K562 (cell line): ENCODE data around the gene MAP1LC3A. TPM values are rescaled to one million over a fixed set of nuclear protein-coding genes. Genes with fewer than 3 reads are reported as not detected.

Source experiments
- CHD4 ChIP-seq: fragments of 200-600 bp; sonication (generic); IDR thresholded peaks from 3 replicates; pipeline ENCODE4 v1.6.1; 2012; ENCODE audit warnings: low read depth, mild to moderate bottlenecking, mixed read lengths, low read length, inconsistent platforms; ENCODE audit not compliant: insufficient read depth, insufficient replicate concordance, poor library complexity, severe bottlenecking
- CTBP1 ChIP-seq: fragments of 450-650 bp; IDR thresholded peaks from 2 replicates; pipeline ENCODE4 v1.6.1; 2016; ENCODE audit warnings: borderline replicate concordance
- E2F4 ChIP-seq: sonication (generic); formaldehyde crosslinking; IDR thresholded peaks from 2 replicates; pipeline ENCODE4 v1.8.0; 2022; ENCODE audit warnings: mild to moderate bottlenecking, low read depth, missing genetic modification reagents
- ETS2 ChIP-seq: IDR thresholded peaks from 2 replicates; pipeline ENCODE4 v1.6.1; 2016; ENCODE audit warnings: borderline replicate concordance, missing genetic modification characterization, mild to moderate bottlenecking, moderate library complexity, missing compliant biosample characterization; ENCODE audit not compliant: poor library complexity, severe bottlenecking
- GTF2F1 ChIP-seq: IDR thresholded peaks from 2 replicates; pipeline ENCODE4 v1.6.1; 2011; ENCODE audit warnings: low read depth, low read length, improper control_type of control experiment
- KDM1A ChIP-seq, 2 experiments: fragments of 450-650 bp; IDR thresholded peaks; 2 replicates each; pipeline ENCODE4 v1.6.1; 2016; ENCODE audit warnings: mild to moderate bottlenecking in 2 of 2
- MIER1 ChIP-seq: fragments of 450-650 bp; IDR thresholded peaks from 2 replicates; pipeline ENCODE4 v1.6.1; 2016; ENCODE audit warnings: antibody characterized with exemption, mild to moderate bottlenecking, low read depth
- MLLT1 ChIP-seq, 2 experiments: fragments of 450-650 bp; IDR thresholded peaks; 2 replicates each; pipeline ENCODE4 v1.6.1; 2016
- RBFOX2 ChIP-seq: fragments of 200-400 bp; formaldehyde crosslinking; IDR thresholded peaks from 2 replicates; pipeline ENCODE4 v1.6.1; 2017; ENCODE audit warnings: low read depth, mild to moderate bottlenecking, low read length, moderate library complexity
- RCOR1 ChIP-seq, 2 experiments: IDR thresholded peaks; 2 replicates each; pipeline ENCODE4 v1.6.1; 2012; ENCODE audit warnings: low read depth in 2 of 2, low read length in 2 of 2, borderline replicate concordance in 1 of 2, improper control_type of control experiment in 1 of 2
- SETDB1 ChIP-seq: IDR thresholded peaks from one replicate; pipeline ENCODE4 v1.6.1; 2012; ENCODE audit warnings: low read length, control low read depth, inconsistent platforms
- SPI1 ChIP-seq: IDR thresholded peaks from 2 replicates; pipeline ENCODE4 v1.6.1; 2011; ENCODE audit warnings: low read depth, low read length, control low read depth, borderline replicate concordance
- TOE1 ChIP-seq, 2 experiments: fragments of 450-650 bp in 1 of 2; sonication (generic) in 1 of 2; formaldehyde crosslinking in 1 of 2; IDR thresholded peaks; 2 replicates each; pipeline versions ENCODE4 v1.7.1 to v1.8.0; 2016 to 2022; ENCODE audit warnings: borderline replicate concordance in 2 of 2, mild to moderate bottlenecking in 2 of 2, antibody characterized with exemption in 1 of 2, inconsistent platforms in 1 of 2, low read depth in 1 of 2, missing genetic modification reagents in 1 of 2, moderate library complexity in 1 of 2
- ZBTB17 ChIP-seq: fragments of 450-650 bp; formaldehyde crosslinking; IDR thresholded peaks from 2 replicates; pipeline ENCODE4 v1.4.0; 2020; ENCODE audit warnings: mild to moderate bottlenecking
- ZNF121 ChIP-seq: sonication (generic); formaldehyde crosslinking; conservative IDR thresholded peaks from 2 replicates; pipeline ENCODE4 v1.8.0; 2022; ENCODE audit warnings: missing genetic modification reagents
- ZNF766 ChIP-seq: fragments of 200-800 bp; sonication (Bioruptor generic); conservative IDR thresholded peaks from 2 replicates; pipeline ENCODE4 v1.6.1; 2016; ENCODE audit warnings: missing genetic modification characterization, missing compliant biosample characterization
- polyA plus RNA-seq, 8 experiments: library from polyadenylated mRNA; depleted of rRNA in 4 of 8; stranded (reverse) in 5 of 8; unstranded in 3 of 8; fragments of >200 nt; fragmentation: Nextera tagmentation in 2 of 8; fragmentation: Illumina TruSeq in 1 of 8; extraction: Ambion mirVana in 2 of 8; extraction: Trizol in 1 of 8; gene quantifications; 2 replicates each; pipeline versions ENCODE4 v1.2.1 to v1.2.3, GENCODE V29; 2011 to 2014; ENCODE audit warnings: inconsistent platforms in 1 of 8, missing spikeins in 1 of 8
- total RNA-seq, 7 experiments: library from RNA; depleted of rRNA in 6 of 7; stranded (reverse); fragments of >200 nt in 6 of 7; fragmentation: Illumina TruSeq in 2 of 7; extraction: Trizol in 2 of 7; gene quantifications; 2 replicates each; pipeline versions ENCODE4 v1.2.1 to v1.2.3, GENCODE V29; 2011 to 2021; ENCODE audit warnings: low replicate concordance in 1 of 7
- TF ChIP-seq, protein P1 (sequence below): sonication (generic); formaldehyde crosslinking; IDR thresholded peaks from 2 replicates; pipeline ENCODE4 v1.9.0; 2022; ENCODE audit warnings: mild to moderate bottlenecking, missing genetic modification reagents
- TF ChIP-seq, protein P2 (sequence below), 2 experiments: IDR thresholded peaks; 2 replicates each; pipeline ENCODE4 v1.6.1; 2011; ENCODE audit warnings: borderline replicate concordance in 1 of 2, control low read depth in 1 of 2, low read depth in 1 of 2, low read length in 1 of 2, mild to moderate bottlenecking in 1 of 2, mixed read lengths in 1 of 2, moderate library complexity in 1 of 2; ENCODE audit not compliant: insufficient read depth in 1 of 2, insufficient read length in 1 of 2, poor library complexity in 1 of 2, severe bottlenecking in 1 of 2; ENCODE audit errors: extremely low read depth in 1 of 2
- TF ChIP-seq, protein P3 (sequence below): sonication (generic); formaldehyde crosslinking; IDR thresholded peaks from 2 replicates; pipeline ENCODE4 v1.4.0; 2020; ENCODE audit warnings: mild to moderate bottlenecking, missing genetic modification reagents

MAP1LC3A gene
- total and polyA plus RNA-seq, 9 of the 15 experiments (the other 6 are each of a cell fraction or from before 2014, with no cell fraction given) = 0.27 to 0.38 TPM; not detected in 7

DNA sequence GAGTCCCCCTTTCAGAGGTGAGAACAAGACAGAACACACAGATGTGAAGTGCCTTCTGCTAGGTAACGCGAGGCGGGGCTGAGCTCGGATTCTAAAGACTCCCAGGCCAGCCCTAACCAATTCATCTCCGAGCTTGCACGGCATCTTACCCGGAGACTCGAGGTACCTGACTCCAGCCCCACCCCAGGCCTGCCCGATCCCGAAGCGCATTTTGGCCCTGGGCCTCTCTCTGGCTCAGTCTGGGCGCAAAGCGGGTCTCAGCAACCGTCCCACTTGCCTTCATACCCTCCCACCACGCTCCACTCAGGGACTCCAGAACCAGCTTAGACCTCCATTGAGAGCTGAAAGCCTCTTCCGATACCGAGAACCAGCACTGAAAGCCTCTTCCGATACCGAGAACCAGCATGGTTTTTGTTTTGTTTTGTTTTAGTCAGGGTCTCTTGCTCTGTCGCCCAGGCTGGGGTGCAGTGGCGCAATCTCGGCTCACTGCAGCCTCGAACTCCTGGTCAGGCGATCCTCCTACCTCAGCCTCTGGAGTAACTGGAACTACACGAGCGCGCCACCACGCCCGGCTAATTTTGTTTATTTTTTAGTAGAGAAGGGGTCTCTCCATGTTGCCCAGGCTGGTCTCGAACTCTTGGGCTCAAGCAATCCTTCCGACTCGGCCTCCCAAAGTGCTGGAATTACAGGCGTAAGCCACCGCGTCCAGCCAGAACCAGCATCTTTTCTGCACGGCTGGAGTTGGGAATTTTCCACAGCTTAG lies 42.9 kb upstream of the MAP1LC3A start (continued):
- TF ChIP-seq ZNF766 (no peak; the same call in 1 of the 2 replicates), ETS2 (tag) (no peak), KDM1A (IDR thresholded peaks at IDR 0.05) (no peak), ZBTB17 (peak; percentile 99), MIER1 (no peak), RCOR1 (IDR thresholded peaks at IDR 0.05; ENCODE audit: borderline replicate concordance in 1 of 2, low read depth in 2 of 2, low read length in 2 of 2) (peak in 1 of 2 experiments; percentile 68; a peak in 1 of 4 replicates), TOE1 (IDR thresholded peaks at IDR 0.05; ENCODE audit: borderline replicate concordance) (0 out of 2 replicates have a peak, but pooled peaks have one; percentile 2), TOE1 (CRISPR knock-in tag; IDR thresholded peaks at IDR 0.05; ENCODE audit: borderline replicate concordance, low read depth) (no peak), CTBP1 (peak; percentile 78), MLLT1 (IDR thresholded peaks at IDR 0.05) (peak in 1 of 2 experiments; percentile 99; a peak in 2 of 4 replicates), SPI1 (no peak), E2F4 (CRISPR knock-in tag) (no peak), RBFOX2 (no peak), GTF2F1 (no peak), ZNF121 (CRISPR knock-in tag) (0 out of 2 replicates have a peak, but pooled peaks have one; percentile 13), CHD4 (no peak), SETDB1 (no peak)
- TF ChIP-seq, protein P1, sequence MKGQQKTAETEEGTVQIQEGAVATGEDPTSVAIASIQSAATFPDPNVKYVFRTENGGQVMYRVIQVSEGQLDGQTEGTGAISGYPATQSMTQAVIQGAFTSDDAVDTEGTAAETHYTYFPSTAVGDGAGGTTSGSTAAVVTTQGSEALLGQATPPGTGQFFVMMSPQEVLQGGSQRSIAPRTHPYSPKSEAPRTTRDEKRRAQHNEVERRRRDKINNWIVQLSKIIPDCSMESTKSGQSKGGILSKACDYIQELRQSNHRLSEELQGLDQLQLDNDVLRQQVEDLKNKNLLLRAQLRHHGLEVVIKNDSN (CRISPR knock-in tag) = 0 out of 2 replicates have a peak, but pooled peaks have one; percentile 32
- TF ChIP-seq, protein P2, sequence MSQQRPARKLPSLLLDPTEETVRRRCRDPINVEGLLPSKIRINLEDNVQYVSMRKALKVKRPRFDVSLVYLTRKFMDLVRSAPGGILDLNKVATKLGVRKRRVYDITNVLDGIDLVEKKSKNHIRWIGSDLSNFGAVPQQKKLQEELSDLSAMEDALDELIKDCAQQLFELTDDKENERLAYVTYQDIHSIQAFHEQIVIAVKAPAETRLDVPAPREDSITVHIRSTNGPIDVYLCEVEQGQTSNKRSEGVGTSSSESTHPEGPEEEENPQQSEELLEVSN (IDR thresholded peaks at IDR 0.05; ENCODE audit: borderline replicate concordance in 1 of 2, extremely low read depth in 1 of 2, insufficient read depth in 1 of 2, insufficient read length in 1 of 2, low read depth in 1 of 2, low read length in 1 of 2, poor library complexity in 1 of 2, severe bottlenecking in 1 of 2) = no peak
- TF ChIP-seq, protein P3, sequence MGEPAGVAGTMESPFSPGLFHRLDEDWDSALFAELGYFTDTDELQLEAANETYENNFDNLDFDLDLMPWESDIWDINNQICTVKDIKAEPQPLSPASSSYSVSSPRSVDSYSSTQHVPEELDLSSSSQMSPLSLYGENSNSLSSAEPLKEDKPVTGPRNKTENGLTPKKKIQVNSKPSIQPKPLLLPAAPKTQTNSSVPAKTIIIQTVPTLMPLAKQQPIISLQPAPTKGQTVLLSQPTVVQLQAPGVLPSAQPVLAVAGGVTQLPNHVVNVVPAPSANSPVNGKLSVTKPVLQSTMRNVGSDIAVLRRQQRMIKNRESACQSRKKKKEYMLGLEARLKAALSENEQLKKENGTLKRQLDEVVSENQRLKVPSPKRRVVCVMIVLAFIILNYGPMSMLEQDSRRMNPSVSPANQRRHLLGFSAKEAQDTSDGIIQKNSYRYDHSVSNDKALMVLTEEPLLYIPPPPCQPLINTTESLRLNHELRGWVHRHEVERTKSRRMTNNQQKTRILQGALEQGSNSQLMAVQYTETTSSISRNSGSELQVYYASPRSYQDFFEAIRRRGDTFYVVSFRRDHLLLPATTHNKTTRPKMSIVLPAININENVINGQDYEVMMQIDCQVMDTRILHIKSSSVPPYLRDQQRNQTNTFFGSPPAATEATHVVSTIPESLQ (CRISPR knock-in tag) = 0 out of 2 replicates have a peak, but pooled peaks have one; percentile 26
